Activated CD4-positive, alpha-beta T cell treated with anti-CD3 and anti-CD28 coated beads, Interleukin-2, amount 50 U/mL, for 1 hour (primary cell): Measurements from ENCODE around the gene CSPG4.
"Not testable (repeated sequence)": the region's sequence is repeated elsewhere in the genome, so short reads cannot be mapped to it uniquely, and the experiment has no call there.

ENCODE experiments used
- DNase-seq: peaks from one replicate; pipeline ENCODE4 v3.0.0-alpha.2; 2020

CSPG4 gene

DNA sequence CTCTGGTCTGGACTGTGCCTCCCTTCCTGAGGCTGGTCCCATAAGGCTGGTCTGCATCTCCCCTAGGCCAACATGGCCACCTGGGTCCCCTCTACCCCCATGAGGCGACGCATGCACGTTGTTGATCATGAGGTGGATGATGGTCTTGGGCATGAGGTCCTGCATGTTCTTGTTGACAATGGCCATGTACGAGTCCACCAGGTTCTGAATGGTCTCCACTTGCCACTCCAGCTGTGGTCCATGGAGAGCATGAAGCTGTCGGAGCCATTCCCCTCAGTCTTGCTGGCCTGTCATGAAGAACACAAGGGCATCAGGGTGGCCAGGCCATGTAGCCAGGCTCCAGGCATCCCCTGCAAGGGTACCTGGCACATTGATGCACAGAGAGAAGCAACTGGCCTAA lies 27.1 kb upstream of the CSPG4 start:
- DNase-seq = no peak

DNA sequence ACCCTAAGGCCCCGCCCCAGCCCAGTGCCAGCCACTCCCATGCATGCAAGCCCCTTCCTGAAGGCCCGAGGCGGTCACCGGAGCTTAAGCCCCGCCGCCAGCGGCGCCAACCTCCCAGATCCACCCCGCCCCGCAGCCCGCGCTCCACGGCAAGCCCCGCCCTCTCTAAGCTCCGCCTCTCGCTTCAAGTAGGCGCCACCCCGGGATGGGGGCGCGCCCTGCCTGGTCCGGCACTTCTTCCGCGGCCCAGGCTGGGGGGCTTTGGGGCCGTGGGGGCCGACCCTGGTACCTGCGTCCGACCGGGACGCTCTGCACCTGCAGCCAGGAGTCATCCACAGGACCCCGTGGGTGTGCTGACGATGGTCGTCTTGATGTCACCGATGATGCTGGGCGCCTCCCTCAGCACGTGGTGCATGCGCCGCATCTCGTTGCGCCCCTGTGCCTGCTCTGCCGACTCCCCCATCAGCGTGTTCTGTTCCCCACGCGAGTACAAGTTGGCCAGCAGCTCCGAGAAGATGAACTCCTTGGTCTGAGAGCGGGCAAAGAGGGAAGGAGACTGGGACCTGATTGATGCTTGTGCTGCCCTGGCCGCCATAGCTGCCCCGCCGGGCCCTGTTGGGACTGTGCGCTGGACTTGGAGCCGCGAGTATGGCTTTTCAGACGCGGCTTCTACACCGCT lies 26.1 kb upstream of the CSPG4 start:
- peak; percentile 89 for DNase-seq

DNA sequence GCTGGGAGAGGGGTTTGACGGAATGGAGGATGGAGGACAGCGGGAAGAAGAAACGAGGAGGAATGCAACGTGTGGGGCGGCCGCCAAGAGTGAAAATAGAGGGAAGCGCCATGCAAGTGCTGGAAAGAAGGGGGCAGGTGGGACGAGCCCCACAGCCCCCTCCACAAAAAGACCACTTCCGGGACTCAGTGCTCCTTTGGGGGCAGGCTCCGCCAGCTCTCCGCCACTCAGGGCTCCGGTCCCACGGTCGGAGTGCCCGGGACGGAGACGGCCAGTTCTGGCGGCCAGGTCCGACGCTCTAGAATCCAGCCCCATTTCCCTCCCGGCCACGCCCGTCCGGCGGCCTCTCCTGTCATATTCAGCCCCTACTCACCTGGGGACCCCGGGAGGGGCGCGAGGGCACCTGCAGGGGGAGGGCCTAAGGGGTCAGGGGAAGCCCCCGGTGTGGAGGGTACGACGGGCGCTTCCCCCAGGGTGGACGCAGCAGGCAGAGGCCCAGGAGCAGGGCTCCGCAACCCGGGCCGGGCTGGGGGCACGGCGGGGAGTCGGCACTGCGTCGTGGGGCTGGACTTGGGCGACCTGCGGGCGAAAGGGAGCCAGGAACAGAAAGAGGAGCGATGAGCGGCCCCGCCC lies 25.5 kb upstream of the CSPG4 start:
- DNase-seq = no peak

DNA sequence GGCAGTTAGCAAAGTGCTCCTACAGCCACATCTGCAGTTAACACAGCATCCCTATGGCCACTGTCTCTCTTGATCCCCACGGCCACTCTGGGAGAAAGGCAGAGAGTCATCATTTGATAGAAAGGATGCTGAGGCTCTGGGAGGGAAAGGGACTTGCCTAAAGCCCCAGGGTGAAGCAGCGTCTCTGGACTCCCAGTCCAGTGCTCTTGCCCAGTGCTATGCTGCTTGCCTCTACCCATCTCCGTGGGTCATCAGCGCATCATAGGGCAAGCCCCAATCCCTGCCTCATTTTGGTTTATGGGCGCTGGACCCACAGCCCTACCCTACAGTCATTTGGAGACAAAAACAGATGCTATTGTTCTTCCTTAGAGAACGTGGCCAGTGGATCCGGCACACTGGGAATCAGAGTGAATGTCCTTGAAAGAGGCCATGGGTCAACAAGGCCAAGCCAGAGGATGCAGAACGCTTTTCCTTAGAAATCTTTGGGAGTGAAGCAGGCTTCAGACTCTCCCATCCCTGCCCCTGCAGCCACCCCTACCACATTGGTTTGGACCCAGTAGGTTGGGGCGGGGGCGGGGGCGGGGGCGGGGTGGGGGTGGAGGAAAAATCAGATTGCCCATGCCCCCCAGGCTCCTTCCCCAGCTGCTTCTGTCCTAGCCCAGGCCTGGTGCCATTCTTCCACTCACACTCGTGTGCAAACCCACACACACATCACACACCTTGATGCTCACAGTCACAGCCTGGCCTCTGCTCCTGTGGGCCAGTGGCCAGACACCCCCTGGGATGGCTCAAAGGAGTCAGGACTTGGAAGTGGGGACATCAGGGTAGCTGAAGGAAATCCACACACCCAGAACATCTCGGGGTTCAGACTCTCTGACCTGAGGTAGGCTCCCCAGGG lies 24.7 kb upstream of the CSPG4 start:
- not testable (repeated sequence) for DNase-seq

DNA sequence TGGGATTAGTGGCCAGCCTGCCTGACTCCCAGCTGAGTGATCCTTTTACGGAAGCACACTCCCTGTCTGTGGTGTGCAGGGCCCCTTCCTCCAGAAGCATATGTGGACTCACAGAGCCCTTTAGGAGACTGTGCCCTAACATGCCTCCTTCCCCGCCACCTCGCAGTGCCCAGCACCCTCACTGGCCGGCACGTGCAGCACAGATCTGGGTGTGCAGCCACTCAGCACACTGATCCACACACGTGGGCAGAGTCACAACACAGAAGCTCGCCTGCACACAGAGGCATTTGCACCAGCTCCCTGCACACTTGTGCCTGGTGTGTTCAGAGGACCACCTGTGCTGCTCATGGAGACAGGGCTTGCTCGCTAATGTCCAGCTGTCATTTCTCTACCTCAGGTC lies 23.6 kb upstream of the CSPG4 start:
- no peak for DNase-seq

DNA sequence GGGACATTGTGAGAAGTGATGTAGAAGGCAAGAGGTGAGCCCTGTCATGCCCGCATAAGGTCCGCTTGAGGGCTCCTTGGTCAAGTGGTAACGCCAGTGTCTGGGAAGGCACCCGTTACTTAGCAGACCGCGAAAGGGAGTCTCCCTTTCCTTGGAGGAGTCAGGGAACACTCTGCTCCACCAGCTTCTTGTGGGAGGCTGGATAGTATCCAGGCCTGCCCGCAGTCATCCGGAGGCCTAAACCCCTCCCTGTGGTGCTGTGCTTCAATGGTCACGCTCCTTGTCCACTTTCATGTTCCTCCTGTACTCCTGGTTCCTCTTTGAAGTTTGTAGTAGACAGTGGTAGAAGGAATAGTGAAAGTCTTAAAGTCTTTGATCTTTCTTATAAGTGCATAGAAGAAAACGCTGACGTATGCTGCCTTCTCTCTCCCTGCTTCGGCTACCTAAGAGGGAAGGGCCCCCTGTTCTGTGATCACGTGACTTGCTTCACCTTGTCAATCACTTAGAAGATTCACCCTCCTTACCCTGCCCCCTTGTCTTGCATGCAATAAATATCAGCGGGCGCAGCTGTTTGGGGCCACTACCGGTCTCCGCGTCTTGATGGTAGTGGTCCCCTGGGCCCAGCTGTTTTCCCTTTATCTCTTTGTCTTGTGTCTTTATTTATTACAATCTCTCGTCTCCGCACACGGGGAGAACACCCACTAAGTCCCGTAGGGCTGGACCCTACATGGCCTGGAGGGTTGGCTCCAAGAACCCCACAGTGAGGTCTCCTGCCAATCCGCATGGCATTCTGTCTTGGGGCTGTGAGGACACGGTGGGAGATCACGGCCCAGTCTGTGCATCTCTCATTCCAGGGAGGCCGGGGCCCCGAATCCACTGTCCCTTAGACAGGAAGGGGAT lies 22.5 kb upstream of the CSPG4 start:
- not testable (repeated sequence) for DNase-seq

DNA sequence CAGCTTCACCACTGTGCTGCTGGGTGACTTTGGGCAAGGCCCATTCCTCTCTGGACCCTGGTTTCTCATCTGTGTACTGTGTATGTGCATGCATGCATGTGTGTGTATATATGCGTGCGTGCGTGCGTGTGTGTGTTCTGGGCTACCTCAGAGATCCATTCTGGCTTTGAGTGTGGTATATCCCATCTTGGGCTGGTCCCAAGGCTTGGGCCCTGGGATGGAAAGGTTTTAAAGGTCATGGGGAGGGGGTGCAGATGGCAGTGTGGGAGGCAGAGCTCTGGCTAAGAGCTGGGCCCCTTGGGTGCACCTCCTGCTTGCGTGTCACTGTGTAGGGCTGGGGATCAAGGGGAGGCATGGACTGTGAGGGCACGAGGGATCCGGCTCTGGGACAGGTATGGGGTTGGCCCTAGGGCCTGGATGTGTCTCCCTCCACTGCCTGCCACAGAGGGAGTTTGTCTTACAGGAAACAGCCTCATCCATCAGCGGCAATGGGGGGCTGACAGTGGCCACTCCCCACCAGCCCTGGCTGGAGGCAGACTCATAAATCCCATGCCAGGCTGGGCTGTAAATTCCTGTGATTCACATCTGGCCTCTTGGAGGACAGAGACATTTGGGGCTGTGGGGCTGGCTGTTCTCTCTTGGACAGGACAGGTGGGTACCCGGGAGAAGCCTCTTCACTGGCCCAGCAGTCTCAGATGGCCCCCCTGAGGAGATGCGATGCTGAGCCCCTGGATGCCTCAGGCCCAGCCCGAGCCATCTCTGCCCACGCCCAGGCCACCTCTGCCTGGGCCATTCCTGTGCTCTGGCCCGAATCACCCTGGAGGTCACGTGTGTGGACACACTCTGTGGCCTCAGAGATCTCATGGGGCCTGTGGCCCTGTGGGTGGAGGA lies 21.4 kb upstream of the CSPG4 start:
- DNase-seq = no peak

DNA sequence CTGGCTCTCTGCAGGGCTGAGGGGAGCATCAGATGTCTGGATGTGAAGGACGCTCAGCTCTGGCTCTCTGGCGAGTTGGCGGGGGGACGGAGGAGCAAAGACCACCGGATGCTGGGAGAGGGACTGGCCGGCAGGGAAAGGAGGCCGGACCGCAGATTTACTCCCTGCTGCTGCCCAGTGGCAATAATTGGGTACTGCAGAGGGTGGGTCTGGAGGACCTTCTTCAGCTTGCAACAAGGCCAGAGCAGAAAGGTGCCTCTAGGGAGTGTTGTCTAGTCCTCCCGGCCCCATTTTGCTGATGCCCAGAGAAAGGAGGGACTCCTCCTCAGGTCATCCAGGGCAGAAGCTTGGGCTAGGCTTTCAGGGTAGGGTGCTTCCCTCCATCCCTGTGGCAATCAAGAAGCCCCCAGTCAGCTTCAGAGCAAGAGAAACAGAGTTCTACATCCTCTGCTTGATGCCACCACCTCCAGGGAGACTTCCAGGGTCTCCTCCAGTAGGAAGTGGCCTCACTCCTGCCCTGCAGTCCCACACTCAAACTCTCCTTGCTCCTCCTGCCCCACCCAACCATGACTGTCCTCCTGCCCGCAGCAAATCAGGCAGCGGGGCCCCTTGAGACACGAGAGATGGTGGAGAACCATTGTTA lies 20.3 kb upstream of the CSPG4 start:
- peak; percentile 35 for DNase-seq

DNA sequence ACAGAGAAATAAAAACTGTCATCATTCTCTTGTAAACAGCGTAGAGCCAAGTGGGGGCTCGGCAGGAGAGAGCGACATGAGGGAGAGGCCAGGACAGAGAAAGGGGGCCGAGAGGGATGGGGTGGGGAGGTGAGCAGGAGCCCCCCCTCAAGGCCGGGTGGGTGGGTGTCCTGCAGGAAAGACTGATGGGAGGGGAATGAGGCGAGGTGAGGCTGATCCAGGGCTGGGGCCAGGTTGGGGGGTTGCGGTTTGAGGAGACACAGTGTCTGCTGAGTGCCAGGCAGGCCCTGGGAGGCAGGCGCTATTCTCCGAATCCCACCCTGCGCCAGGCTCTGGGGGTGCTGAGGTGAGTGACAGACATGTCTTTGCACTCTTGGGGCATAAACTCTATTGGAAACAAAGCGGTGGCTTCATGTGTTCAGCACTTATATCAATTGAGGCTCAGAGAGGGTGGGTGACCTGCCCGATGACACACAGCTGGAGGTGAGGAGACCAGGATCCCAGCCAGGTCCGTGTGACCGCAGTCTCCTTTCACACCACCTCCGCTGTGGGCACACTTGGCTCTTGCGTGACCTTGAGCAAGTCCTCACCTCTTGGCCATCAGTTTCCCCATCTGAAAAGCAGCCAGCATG lies 19.6 kb upstream of the CSPG4 start:
- DNase-seq = no peak

DNA sequence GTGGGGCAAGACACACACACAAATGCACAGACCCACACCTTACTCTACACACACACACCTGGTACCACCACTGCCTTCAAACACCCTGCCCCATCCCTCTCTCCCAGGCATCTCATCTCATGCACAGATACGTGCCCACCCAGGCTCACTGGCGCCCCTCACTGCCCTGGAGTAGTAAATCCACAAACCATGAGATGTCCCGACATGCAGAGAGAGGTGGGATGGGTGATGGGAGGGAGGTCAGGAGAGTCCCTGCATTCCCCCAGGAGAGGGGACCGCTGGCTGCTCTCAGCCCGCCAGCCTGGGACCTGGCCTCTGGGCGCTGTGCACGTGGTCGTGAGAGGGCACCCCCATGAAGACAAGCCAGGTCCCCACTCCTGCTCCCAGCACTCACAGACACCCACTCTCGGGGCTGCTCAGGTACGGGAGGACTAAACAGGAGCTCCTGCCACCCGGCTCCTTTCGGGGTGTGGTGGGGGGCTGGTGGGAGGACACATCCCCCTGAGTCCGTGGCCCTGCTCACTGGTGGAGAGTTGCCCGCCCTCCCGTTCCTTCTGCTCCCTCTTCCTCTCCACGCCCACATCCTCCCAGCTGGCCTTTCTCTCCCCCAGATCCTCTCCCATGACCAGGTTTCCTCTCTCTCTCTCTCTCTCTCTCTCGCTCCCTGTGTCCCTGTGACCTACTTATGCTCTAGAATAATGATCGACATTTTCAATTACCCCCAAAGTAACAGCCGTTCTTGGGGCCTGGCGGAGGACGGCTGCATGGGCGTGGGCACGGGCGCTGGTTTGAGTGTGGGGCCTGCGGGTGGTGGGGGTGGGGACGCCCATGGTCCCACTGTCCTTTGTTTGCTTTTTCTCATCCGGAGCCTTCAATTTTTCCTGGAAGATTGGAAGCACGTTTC lies 18.9 kb upstream of the CSPG4 start:
- DNase-seq = no peak

DNA sequence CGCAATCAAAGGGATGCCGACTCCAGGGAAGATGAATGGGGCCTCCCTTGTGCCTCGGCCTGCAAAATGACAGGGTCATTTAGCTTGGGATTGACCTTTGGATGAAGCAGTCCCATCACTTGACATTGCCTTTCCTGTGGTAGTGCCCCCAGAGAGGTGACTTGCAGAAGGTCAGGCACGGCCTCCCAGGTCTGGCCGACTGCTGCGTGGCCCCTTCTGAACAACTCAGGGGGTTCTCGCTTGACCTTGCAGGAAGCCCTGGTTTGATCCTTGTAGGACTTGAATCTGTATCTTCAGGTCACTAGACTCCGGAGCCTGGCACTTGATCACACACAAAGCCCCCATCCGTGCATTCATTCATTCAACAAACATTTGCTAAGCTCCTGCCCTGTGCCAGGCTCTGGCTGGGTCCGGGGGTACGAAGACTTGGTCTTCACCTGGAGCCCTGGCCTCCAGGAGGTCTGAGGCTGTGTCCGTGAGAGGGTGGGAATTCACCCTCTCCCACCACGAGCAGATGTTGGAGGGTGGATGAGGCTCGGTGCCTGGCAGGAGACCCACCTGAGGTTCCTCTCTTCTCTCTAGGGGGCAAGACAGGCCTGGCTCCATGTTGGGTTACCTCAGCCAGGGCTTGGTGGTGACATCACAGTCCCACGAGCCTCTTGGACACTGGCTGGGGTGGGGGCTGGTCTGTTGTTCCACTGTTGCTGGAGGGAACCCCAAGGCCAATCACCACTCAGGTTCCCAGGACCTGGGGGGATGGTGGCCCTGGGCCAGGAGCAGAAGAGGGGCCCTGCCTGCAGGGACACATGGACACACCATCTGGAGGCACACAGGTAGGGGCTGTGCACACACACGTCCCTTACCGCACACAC lies 18.0 kb upstream of the CSPG4 start:
- DNase-seq = not testable (repeated sequence)

DNA sequence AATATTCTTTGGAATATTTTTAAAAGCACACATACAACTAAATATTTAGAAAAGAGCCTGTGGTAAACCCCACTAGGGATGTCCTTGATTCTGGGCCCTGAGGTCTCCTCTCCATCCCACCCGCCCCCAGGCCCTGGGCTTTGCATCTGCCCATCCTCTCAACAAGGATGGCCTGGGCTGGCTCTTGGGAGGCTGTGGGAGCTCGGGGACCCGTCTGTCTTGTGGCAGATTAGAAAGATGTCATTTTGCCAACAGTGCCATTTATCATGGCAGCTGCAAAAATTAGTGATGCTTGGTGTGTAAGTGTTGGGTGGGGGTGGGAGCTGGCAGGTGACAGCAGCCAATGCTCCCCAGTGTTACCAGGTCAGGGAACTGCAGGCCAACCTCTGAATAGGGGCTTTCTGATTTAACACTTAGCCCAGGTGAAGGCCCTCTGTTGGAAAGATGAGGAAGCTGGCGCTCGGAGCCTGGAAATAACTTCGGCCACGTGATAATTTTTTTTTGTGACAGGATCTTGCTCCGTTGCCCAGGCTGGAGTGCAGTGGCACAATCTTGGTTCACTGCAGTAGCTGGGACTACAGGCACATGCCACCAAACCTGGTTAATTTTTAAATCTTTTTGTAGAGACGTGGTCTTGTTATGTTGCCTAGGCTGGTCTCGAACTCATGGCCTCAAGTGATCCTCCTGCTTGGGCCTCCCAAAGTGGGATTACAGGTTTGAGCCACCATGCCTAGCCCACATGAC lies 16.9 kb upstream of the CSPG4 start:
- no peak for DNase-seq

DNA sequence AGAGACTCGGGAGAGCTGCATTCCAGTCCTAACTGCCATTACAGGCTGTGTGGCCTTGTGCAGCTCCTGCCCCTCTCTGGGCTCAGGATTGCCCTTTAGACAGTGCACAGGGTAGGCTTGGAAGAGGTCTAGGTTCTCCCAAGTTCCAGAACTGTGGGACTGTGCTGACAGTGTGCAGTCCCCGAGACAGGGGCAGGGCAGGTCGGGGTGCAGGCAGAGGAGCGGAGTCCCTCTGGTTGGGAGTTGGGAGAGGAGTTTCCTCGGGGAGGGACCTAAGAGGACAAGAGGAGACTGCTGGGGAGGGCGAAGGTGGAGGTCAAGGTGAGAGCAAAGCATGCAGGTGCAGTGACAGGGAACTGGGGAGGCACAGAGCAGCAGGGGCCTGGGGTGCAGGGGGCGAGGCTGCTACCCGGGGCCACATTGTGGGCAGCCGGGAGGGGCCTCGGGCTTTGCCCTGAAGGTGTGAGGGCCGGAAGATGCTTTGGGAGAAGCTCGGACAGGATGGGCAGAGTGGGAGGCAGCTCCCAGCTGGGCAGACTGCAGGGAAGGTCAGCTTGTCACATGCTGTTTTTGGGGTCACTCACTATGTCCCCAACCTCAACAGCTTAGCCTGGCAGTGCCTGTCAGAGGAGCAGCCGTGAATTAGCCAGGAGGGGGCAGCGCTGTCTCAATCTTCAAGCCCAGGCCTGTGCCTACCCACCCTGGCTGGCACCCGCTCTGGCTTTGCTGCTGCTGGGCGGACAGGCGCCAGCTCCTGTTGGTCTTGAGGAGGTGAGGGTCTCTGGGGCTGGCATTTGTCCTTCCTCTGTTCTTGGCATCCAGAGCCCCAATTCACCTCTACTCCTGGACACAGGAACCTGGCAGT lies 15.4 kb upstream of the CSPG4 start:
- DNase-seq = peak; percentile 74

DNA sequence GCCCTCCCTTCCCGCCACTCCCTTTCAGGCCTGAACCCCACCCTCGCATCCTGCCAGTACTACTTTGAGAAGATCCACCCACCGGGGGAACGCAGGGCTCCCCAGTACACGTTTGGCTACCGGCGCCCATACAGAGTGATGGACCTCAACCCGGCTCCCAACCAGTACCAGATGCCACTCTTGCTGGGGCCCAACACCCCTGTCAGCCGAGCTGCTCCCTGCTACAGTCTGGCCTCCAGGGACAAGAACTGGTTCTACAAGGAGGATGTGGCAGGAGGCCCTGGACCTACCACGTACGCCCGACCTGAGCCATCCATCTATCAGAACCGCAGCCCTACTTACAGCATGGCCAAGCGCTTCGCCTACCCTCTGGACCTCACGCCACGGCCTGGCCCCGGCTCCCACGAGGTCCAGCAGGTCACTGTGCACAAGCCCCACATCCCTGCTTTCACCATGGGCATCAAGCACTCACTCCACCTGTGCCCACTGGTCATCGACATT lies 14.4 kb upstream of the CSPG4 start:
- DNase-seq = no peak

DNA sequence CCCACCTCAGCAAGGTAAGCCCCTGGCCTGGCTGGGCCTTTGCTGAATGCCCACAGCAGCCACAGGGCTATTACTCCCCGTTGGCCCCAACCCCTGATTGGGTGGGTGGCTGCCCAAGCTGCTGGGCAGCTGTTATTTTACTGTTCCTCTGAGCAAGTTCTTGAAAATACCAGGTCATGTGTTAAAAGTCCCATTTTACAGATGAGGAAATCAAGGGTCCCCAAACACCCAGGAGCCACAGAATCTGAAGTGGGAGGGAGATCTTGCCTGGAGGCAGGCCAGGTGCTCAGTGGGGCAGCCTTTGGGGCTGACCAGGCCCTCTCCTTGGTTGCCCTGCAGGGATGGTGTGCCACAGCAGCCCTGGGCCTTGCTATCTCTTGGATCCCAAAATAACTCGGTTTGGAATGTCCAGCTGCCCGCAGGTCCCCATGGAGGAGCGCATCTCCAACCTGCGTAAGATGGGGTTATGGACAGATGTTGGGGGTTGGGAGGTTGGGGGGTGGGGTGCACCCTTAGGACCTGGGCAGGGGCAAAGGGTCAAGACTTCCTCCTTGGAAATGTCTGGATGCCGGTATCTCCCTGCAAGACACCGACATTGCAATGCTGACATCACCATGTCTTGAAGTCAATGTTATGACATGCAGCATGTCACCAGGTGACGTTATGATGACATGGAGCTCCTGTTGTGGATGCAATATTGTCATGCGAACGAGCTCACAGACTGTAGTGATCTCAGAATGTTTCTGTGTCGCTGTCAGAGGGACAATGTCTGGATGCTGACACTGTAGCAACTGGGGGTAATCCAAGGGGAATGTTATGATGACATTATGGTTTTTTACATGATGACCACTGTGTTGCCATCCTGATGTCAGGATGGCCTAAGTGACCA lies 13.3 kb upstream of the CSPG4 start:
- DNase-seq = no peak
